Measurements from ENCODE around the gene MYO5A. TPM values are rescaled to one million over a fixed set of nuclear protein-coding genes. Genes with fewer than 3 reads are reported as not detected.

The MYO5A gene
- total and polyA plus RNA-seq, 2 donors (not counting 3 experiments of a cell fraction or from before 2014, with no cell fraction given), result 31.9 to 91.9 TPM

GRCh38 chr15:52369455-52369854 lies 159.2 kb downstream of the MYO5A start:
- no peak for DNase-seq (ENCODE audit: low read depth, low spot score)
- no peaks in the 10 kb centered on the region for H3K9me1 ChIP-seq (replicated peaks; ENCODE audit: control insufficient read depth, extremely low read depth, insufficient read depth, low read length)
- no TSS peak for BruUV-seq (replicated peaks)
- no peaks in the 10 kb centered on the region for H3K4me1 ChIP-seq (ENCODE audit: control insufficient read depth, extremely low read depth, insufficient read depth, low read length)
- H3K9me3 ChIP-seq (replicated peaks; ENCODE audit: control insufficient read depth, insufficient read depth, low read length), result no peaks in the 10 kb centered on the region
- H3K9ac ChIP-seq (replicated peaks; ENCODE audit: extremely low read depth, insufficient read depth, low read length), result no peak overlapping the region
- dilution Hi-C loops (cut with MboI; ENCODE audit: extremely low pct_ligation_motif_present, low sequenced_read_pairs), result no loop called here
- no peak overlapping the region for H3K4me2 ChIP-seq (ENCODE audit: insufficient read depth, low read length)
- H3K36me3 ChIP-seq (ENCODE audit: control insufficient read depth in 2 of 2, extremely low read depth in 1 of 2, insufficient read depth in 2 of 2, low read length in 2 of 2), result peaks cover 5 to 22% of the 10 kb centered on the region in 2 experiments
- no peak for FAIRE-seq
- intact Hi-C loops (cut with micrococcal nuclease), result no loop called here
- H4K20me1 ChIP-seq (replicated peaks; ENCODE audit: control insufficient read depth, extremely low read depth, insufficient read depth, low read length), result no peaks in the 10 kb centered on the region
- no peaks in the 10 kb centered on the region for H3K27me3 ChIP-seq (ENCODE audit: control insufficient read depth in 2 of 2, insufficient read depth in 2 of 2, low read length in 2 of 2)
- H3K79me2 ChIP-seq (ENCODE audit: control insufficient read depth, insufficient read depth, low read length), result no peaks in the 10 kb centered on the region
- POLR2A ChIA-PET, result no interaction called here
- H3K4me3 ChIP-seq (replicated peaks in 1 of 3; ENCODE audit: insufficient read depth in 1 of 3, low read depth in 1 of 3, low read length in 3 of 3), result no peak overlapping the region
- TF ChIP-seq FOS (IDR thresholded peaks at IDR 0.05; ENCODE audit: borderline replicate concordance, insufficient read depth, low read length), result no peak
- TF ChIP-seq CTCF (IDR thresholded peaks at IDR 0.05; ENCODE audit: extremely low read depth in 1 of 2, insufficient read depth in 1 of 2, low read depth in 1 of 2, low read length in 2 of 2), result no peak
- no peak for TF ChIP-seq JUN (IDR thresholded peaks at IDR 0.05; ENCODE audit: borderline replicate concordance, insufficient read depth, insufficient read length, low read depth)
- TF ChIP-seq MAX (IDR thresholded peaks at IDR 0.05; ENCODE audit: insufficient read depth, insufficient read length), result no peak
- TF ChIP-seq POLR2A (IDR thresholded peaks at IDR 0.05; ENCODE audit: low read depth, low read length), result no peak
- no peak for TF ChIP-seq POLR2AphosphoS5 (IDR thresholded peaks at IDR 0.05; ENCODE audit: insufficient read depth, low read depth, low read length)
- TF ChIP-seq GATA2 (IDR thresholded peaks at IDR 0.05; ENCODE audit: insufficient read depth, insufficient read length, low read depth, low read length), result no peak
- no peak overlapping the region for H3K27ac ChIP-seq (ENCODE audit: insufficient read depth, low read depth, low read length)
- no peak overlapping the region for H2AFZ ChIP-seq (ENCODE audit: low read depth, low read length)
- CTCF ChIA-PET, result interaction anchor here (1.0 kb wide), 1 partner anchor 11 kb away, joined by 4 read pairs; no protein-coding TSS in a partner anchor

Data from endothelial cell of umbilical vein (primary cell).